Fibroblast of the conjunctiva (primary cell): ENCODE measurements around the gene MEGF11.

Experiments used
- DNase-seq: peaks from one replicate; pipeline ENCODE4 v3.0.0-alpha.2; 2010; ENCODE audit warnings: low read depth

The MEGF11 gene

DNA sequence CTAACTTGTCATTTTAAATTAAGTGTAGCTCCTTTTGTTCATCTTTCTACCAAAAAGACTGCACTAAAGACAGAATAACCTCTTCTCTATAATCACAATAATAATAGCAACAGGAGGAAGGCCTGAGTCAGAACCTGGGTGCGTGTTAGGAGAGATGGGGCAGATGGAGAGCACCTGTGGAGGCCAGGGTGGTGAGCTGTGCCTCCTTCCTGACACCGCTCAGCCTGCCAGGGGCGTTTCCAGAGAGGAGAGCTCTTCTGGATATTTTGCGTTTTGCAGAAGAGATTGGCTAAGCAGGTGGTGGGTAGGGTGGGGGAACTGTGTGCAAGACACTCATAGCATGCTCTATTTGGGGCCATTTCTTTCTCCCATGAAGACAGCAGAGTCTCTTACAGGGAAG, 83.5 kb downstream of the MEGF11 start:
- DNase-seq = no peak

DNA sequence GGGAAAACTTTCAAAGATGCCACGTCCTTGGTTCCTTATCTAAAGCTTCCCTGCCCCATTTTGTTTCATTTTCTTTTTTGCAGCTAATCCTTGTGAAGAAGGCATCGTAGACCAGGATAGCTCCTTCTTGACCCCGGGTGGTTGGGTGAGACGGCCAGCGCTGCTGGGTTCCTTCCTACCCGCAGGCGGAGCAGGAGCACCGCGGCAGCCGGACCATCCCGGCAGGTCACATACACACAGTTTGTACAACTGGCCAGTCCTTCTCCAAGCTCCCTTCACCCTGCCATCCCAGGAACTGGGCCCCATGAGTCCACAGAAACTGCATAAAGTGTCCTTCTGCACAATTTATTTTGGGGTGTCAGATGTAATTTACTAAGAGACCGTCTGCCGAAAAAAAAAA, 83.9 kb downstream of the MEGF11 start:
- no peak for DNase-seq

DNA sequence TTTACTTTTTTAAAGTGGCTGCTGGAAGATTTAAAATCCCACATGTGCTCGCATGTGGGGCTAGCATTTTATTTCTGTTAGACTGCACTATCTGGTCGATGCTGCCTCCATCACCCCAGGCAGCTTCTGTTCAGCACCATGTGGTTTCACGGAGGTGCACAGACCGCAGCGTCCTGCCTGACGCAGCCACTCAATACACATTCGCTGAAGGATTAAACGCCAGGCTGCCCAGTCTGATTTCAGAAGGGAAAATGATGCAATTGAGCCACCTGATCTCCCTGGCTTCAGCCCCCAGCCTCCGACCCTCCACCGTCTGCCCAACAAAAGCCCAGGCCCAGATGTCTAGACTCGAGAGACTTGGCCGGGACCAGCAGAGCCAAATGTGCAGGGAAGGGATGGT, 84.5 kb downstream of the MEGF11 start:
- DNase-seq = no peak

DNA sequence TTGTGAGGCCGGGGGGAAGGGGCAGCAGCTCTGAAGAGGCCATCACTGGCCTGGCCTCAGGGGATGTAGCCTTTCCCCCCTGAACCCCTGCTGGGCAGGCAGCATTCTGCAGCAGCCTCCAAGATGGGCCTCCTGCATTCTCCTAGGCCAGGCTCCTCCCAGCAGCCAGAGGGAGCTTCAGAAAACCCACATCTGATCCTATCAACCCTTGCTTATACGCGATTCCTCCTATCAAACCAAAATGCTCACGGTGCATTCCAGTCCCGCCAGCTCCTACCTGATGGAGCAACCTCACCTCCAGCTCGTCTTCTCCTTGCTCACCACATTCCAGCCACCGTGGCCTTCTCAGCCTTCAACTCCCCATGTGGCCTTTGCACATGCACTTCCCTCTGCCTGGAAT, 85.7 kb downstream of the MEGF11 start:
- DNase-seq = no peak

DNA sequence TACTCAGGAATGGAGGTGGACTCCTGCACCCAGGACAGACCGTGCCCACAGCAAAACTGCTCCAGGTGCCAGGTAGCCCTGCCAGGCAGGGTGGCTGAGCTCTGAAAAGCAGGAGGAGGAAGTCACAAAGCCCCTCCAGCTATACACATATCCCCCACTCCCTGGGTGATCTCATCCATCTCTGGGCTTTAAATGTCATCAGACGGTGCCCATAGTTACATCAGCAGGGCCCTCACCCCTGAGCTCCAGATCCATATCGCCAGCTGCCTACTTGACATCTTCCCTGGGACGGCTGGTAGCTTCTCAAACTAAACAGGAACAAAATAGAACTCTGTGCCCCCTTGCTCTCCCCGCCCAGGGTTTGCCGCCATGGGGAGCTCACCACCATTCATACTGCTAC, 87.7 kb downstream of the MEGF11 start:
- no peak for DNase-seq

DNA sequence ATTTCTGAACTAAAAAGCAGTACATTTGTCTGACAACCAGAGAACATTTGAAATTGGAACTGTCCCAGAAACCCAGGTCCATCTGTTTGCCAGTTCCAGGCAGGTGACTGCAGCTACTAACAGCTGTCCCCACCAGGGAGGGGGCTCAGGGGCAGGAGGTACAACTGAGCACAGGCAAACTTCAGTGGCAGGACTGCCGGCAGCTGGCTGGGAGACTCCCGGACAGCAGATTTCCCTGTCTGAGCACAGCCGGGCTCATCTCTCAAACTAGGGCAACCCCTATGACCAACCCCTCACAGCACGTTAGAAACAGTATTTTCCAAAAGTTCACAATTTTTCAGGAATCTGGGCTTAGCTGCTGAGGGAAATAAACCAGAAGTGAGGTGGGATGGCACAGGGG, 88.8 kb downstream of the MEGF11 start:
- no peak for DNase-seq

DNA sequence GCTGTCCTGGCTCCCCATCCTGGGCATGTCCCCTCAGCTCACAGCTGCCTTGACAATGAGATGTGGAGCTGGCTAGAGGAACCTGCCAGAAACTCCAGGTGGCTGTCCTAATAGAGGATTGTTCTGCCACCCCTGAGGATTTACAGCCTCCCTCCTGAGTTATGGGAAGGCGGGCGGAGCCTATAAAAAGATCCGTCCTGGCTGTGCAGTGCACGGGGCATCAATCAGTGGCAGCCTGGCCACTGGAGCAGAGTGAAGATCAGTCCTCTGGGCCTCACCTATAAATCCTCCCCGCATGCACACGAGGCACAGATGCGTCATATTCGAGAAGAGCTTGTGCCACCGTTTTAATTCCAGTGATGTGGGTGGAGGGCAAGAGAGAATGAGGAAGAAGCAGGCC, 90.0 kb downstream of the MEGF11 start:
- DNase-seq = no peak

DNA sequence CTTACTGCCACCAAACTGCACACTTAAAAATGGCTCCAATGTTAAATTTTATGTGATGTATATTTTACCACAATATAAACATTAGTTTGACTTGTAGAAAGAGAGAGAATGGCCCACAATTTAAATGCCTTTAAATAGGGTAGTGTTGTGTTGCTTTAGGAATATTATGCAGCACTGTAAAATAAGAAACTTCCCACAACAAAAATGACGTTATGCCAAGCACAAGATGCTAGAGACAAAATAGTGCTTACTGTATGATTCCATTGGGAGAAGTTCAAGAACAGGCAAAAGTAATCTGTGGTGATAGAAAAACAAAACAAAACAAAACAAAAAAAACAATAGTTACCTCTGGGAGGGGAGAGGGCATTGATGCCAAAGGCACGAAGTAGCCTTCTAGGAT, 91.3 kb downstream of the MEGF11 start:
- DNase-seq = no peak

DNA sequence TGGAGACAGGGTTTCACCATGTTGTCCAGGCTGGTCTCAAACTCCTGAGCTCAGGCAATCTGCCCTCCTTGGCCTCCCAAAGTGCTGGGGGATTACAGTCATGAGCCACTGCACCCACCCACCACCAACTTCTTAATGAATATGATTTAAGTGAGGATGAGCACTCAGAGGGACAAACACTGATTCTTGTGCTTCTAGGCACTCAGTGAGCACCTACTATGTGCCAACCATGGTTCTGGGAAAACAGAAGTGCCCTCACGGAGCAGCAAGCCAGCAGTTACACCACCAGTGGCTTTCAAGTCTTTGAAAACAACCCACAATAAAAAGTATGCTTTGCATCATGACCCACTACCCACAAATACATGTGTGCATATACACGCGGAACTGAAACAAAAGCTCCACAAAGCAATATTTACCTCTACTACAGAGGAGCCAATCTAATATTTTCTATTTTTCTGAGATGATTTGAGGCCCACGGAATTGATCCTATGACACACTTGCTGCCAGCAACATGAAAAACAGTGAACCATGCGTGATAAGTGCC, 91.9 kb downstream of the MEGF11 start:
- DNase-seq = no peak

DNA sequence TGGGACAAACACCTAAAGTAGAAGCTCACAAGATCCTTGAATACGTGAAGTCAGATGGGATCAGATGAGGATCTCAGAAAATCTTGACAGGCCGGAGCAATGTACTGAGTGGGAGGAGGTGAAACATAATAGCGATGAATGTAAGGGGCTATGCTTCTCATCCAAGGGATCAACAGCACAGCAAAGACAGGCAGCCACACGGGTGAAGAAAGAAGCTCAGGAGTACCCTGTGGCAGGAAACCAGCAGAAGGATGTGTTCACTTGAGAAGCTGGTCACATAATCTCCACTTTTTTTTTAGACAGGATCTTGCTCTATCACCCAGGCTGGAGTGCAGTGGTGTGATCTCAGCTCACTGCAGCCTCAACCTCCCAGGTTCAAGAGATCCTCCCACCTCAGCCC, 92.4 kb downstream of the MEGF11 start:
- DNase-seq = no peak

DNA sequence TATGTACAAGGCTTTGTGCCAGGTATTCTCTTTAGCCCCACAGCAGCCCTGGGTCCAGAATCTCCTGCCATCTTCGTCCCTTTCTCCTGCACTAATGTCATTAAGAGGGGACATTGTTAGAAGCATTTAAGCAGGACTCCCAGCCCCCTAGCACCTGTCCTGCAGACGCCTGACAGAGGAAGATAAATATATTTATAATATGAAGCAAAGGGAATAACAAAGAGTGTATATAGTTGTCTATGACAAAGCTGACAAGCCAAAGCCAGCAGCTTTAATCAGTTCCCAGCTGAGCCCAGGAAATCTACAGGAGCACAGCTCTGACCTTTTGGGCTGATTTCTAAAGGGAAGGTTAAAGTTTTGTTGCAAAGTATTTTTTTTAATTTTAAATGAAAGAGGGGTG, 96.0 kb downstream of the MEGF11 start:
- no peak for DNase-seq

DNA sequence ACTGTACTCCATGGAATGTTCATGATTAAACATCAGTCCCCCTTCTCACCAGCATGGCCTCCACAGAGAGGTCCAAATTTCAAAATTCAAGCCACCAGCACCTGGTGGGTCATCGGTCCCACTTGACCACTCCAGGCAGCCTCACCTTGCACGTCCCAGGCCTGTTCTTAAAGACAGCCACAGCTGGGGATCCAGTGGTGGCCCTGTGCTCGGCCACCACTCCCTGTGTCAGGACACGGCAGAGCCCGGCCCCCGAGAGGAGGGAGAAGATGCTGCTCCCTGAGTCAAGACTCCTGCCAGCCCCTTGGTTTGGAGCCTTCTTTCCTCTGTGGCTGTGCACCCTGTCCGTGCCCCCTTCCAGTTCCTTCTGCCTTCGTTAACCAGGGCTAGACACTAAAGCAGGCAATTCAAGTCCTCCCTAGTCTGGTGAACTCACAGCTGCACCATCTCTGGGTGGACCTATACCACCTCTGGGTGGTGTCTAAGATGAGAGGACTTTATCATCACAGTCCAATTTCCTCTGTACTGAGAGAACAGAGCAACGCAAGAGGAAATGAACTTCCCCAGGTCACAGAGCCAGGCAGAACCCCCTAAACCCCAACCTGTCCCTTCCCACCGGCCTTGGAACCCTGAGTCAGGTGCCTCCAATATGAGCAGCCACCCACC, 97.1 kb downstream of the MEGF11 start:
- no peak for DNase-seq

DNA sequence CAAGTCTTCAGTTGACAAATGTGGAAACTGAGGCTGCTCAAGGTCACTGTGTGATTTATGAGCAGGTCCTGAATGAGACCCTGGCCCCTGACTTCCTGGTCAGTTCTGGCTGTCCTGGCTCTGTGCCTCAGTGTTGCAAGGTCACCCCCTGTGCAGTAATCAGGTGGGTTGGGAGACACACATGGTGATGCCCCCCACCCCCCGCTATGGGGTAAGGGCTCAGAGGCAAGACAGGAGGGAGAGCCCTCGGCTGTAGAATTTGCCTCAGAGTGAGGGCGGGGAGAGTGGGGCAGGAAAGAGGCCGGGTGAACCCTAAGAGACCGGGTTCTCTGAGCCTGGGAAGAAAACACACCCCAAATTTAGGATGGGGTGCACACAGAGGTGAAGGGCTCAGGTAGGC, 98.5 kb downstream of the MEGF11 start:
- no peak for DNase-seq

DNA sequence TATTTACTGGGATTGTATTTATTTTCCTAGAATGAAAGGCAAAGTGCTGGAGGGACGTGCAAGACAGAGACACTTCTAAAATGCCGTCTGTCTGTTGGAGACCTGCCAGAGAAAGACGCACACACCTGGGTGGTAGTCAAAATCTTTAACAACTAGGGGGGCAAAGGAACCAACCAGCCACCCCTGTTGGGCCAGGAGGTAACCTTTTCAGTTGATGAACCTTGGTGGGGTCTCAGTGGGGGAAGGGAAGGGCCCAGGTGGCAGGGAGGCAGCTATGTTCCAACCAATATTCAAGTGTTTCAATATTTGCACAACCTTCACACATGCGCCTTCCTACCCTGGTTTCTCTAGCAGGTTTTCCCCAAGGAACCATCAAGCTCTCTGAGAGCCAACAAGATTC, 99.0 kb downstream of the MEGF11 start:
- no peak for DNase-seq

DNA sequence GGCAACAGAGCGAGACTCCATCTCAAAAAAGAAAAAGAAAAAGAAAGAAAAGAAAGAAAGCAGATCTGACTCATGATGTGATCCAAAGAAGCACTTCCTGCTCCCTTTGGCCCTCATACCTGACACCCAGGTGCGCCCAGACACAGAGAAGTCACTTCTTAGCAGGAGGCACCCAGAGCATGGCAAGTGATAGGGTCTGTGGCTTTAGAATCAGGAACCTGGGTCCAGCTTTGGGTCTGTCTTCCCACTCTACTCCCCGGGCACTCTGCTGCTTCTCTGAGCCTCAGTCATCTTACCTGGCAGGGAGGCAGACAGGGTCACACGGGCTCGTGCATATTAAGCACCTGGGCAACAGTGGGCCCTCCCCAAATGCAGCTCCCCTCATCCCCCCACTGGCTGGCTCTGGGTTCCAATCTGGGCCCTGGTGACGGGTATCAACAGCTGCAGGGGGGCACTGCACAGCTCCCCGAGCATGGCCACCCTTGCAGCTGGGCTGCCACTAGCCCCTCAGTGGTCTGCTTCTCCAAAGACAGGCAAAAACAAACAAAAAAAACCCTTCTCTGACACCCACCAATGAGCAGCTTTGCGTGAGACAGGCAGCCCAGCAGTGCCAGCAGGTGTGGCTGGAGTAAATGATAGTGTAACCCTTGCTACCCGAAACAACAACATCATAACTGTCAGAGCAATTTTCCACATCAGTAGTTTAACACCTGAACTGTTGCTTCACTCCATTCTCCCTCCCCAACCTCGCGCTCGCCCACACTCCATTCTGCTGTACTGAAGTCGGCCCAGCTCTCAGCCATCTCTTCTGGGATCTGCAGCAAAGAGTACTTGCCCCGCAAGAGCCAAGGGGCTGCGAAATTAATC, 99.8 kb downstream of the MEGF11 start:
- no peak for DNase-seq

DNA sequence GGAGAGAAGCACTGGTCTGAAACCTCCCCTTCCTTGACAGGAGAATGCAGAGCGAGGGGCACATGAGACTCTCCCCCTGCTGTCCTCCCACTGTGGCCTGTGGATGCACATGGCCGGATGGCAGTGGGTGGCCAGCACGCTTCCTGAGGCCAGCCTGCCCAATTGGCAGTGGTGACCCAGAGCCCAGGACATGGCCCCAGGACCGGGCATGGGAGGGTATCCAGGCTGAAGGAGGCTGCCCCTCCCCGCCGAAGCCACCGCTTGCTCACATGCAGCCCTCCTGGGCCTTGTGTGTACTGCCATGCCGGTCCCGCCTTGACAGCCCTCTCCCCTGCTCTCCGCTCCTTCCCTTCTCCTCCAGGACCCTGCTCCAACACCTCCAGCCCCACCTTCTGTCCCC, 100.9 kb downstream of the MEGF11 start:
- no peak for DNase-seq

DNA sequence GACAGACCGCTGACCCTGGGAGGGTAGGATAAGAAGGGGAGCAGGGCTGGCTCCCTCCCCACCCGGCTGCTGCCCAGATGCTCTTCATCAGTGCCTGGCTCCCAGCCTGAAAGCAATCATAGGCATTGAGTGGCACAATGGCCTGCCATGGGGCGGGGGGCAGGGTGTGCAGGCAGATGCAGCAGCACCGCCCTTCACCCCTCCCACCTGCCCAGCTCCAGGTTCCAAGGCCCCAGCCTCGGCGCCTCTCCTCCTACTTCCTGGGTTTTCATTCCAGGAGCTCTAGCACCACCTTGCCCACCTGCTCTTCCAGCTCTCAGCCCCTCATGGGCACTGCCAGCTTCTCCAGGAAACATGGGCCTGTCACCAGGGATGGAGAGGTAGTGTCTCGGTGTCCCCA, 101.7 kb downstream of the MEGF11 start:
- no peak for DNase-seq

DNA sequence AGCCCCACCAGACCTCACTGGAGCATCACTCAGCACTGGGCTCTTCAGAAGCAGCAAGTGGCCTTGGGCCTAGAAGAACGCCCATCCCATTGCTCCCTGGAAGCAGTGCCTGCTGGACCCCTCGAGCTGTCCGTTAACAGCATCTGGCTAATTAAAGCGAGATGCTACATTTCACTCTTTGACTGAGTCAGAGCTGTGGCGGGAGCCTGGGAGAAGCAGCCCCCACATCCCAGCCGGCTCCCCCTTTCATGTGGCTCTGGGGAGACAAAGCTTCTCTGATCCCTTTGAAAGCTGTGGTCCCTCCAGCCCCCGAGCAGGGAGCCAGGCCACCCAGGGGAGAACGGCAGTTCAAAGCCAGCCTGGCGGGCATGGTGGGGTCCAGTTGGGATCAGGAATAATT, 103.7 kb downstream of the MEGF11 start:
- no peak for DNase-seq

DNA sequence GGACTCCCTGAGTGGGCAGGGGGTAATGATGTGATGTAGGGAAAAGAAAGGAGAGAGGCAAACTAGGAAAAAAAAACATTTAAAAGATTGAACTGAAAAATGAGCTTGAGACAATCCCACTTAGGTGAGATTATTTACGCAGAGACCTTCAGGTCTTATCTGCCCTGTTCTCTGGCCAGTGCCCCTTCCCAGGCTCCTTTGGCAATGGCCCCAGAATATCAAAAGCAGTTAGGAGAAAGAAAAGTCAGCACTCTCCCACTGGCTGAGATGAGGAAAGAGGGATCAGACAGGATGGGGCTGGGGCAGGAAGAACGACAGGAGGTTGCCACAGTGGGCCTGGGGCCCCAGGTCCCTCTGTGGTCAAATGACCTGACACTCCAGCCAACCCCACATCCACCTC, 105.4 kb downstream of the MEGF11 start:
- no peak for DNase-seq

DNA sequence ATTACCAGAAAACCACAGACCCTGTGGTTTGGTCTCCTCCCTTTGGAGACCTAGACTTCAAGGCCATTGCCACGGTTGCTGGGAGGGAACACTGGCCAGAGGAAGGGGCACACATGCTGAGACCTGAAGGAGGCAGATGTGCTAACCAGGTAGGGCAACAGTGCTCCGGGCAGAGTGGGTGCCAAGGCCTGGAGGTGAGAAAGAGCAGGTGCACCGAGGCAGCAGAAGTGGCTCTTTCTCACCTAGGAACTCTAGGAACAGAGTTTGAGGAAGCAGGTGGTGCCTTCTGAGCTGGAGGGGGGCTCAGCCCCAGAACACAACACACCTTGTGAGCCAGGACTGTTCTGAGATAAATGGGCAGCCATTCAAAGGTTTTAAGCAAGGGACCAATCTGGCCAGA, 106.1 kb downstream of the MEGF11 start:
- DNase-seq = no peak

DNA sequence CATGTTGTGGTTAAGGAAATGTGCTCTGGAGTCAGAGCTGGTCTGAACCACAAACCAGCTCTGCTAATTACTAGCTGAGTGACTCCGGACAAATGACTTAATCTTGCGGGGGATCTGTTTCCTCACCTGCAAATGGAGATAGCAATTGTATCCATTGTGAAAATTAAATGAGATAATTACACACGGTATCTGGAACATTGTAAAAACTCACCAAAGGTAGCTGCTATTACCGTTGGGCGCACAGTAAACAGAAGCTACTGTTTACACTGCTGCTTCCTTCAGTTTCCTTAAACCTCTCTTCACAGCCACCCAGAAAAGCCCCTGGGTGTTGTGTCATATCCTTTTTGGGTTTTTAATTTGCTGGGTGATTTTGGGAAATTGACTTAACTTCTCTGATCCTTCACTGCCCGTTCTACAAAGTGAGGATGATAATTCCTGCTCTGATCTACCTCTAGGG, 107.8 kb downstream of the MEGF11 start:
- DNase-seq = no peak

DNA sequence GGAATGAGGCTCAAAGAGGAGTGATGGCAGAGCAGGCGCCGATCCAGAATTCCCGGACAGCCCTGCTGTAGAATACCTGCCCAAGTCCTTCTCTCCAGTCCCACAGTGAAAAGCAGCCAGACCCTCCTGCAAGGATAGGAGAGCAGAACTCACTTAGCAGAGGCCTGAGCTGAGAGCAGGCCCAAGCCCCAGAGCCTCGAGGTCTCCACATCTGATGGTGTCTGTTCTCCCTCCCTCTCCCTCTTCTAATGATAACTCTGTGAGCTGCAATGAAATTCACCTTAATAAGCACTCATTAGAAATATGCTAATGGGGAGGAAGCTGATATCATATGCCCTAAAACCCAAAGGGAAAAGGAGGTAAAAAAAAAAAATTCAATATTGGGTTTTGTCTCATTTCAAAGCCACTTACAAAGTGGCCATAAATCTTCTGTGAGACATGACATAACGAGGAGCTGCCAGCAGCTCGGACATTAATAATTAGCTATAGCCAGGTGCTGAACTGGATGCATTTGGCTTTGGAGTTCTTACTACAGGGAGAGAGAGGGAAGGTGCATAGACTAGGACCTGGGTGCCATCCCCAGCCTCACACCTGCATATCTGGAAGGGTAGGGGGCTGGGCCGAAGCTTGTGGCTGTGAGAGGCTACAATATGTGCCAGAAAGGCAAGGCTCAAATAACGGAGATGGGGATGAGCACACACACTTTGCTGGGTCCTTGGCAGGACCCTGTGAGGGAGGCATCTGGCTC, 108.4 kb downstream of the MEGF11 start:
- DNase-seq = no peak

DNA sequence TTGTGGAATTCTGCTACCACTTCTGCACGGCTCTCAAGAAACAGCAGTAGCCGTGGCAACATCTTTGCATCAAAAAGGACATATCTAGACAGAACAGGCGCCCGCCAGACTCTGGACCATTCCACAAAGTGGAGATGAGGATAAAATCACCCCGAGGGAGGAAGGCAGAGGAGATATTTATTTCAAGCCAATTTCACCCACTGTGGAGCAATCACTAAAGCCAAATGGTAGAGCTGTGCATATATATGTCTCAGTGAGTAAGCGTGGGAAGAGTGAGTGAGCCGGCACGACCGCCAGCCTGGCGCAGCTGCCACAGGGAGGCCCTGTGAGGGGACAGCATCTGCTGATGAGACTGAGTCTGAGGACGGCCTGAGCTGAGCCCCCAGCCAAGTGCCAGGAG, 111.3 kb downstream of the MEGF11 start:
- no peak for DNase-seq
